Activated CD8-positive, alpha-beta memory T cell treated with anti-CD3 and anti-CD28 coated beads for 4 hours (primary cell): ENCODE measurements around the gene OR8B2.
"Not testable (repeated sequence)": the region's sequence is repeated elsewhere in the genome, so short reads cannot be mapped to it uniquely, and the experiment has no call there.

Experiments used
- DNase-seq, 2 donors: peaks; one replicate each; pipeline ENCODE4 v3.0.0-alpha.2; 2020; ENCODE audit warnings: low read depth in 2 of 2

Gene OR8B2

GRCh38 chr11:124384399-124384798 is at the start of gene OR8B2:
OR8B2 (minus strand) TSS chr11:124384499; CDS start chr11:124383343, 1,156 bp downstream.
- no peak for DNase-seq

GRCh38 chr11:124429599-124429998 is 45.3 kb upstream of the OR8B2 start:
- DNase-seq = no peak

- DNase-seq = no peak
These were observed 40.2 kb upstream of the OR8B2 start, which contains the start of gene OR8B4 for GRCh38 chr11:124424384-124424921. OR8B4 (minus strand) TSS chr11:124424871; CDS start chr11:124424871, 0 bp downstream.

GRCh38 chr11:124421043-124421442 is 36.7 kb upstream of the OR8B2 start:
- DNase-seq = no peak

- DNase-seq = no peak
These were observed 31.1 kb upstream of the OR8B2 start for GRCh38 chr11:124415356-124415923.

GRCh38 chr11:124409906-124410305 is 25.6 kb upstream of the OR8B2 start:
- DNase-seq = no peak

GRCh38 chr11:124405581-124405980 is 21.3 kb upstream of the OR8B2 start:
- DNase-seq = no peak

- DNase-seq = not testable (repeated sequence)
These were observed 18.9 kb upstream of the OR8B2 start for GRCh38 chr11:124403186-124403585.

- no peak for DNase-seq
These were observed 18.1 kb upstream of the OR8B2 start for GRCh38 chr11:124402326-124402922.

GRCh38 chr11:124398924-124399323 is 14.6 kb upstream of the OR8B2 start, which contains the start of gene OR8B3:
OR8B3 (minus strand) TSS chr11:124399024; CDS start chr11:124397351, 1,673 bp downstream.
- DNase-seq = no peak

GRCh38 chr11:124396847-124397246 is 12.5 kb upstream of the OR8B2 start:
- not testable (repeated sequence) for DNase-seq

- DNase-seq = no peak
These were observed 10.1 kb upstream of the OR8B2 start for GRCh38 chr11:124394408-124394807.

GRCh38 chr11:124382857-124383256 is 1.4 kb downstream of the OR8B2 start:
- DNase-seq = not testable (repeated sequence)

GRCh38 chr11:124380585-124380984 is 3.7 kb downstream of the OR8B2 start:
- no peak for DNase-seq

- DNase-seq = no peak
These were observed 8.0 kb downstream of the OR8B2 start for GRCh38 chr11:124376280-124376679.

GRCh38 chr11:124359566-124359965 is 24.7 kb downstream of the OR8B2 start:
- DNase-seq = no peak

- no peak for DNase-seq
These were observed 37.9 kb downstream of the OR8B2 start for GRCh38 chr11:124346311-124346955.

GRCh38 chr11:124344346-124344745 is 40.0 kb downstream of the OR8B2 start:
- no peak for DNase-seq

GRCh38 chr11:124340142-124340447 is 44.2 kb downstream of the OR8B2 start:
- DNase-seq = no peak

- DNase-seq = no peak
These were observed 44.7 kb downstream of the OR8B2 start for GRCh38 chr11:124339396-124340141.
